Endothelial cell of umbilical vein (primary cell): ENCODE data around the gene TRPM8. TPM values are rescaled to one million over a fixed set of nuclear protein-coding genes. Genes with fewer than 3 reads are reported as not detected.

Experiments used
- BruUV-seq: library from RNA; stranded (reverse); fragments of 400-500 nt; replicated peaks from 2 replicates; lab custom pipeline; 2021; lab: Mats Ljungman, UMichigan
- CTCF ChIA-PET: fragments of 300-600, 350-600 bp; sonication (Branson Sonifier 250); formaldehyde crosslinking; loops from one replicate; lab custom pipeline; 2021; ENCODE audit warnings: antibody characterized with exemption, inconsistent platforms; lab: Charles Lee
- POLR2A ChIA-PET: fragments of 300-600, 350-600 bp; sonication (Branson Sonifier 250); formaldehyde crosslinking; loops from one replicate; lab custom pipeline; 2021; ENCODE audit warnings: antibody characterized with exemption, inconsistent platforms; lab: Charles Lee
- DNase-seq: peaks from one replicate; pipeline ENCODE4 v3.0.0-alpha.2; 2011; ENCODE audit warnings: low read depth, low spot score
- FAIRE-seq: peaks from 2 replicates; lab custom pipeline; 2011; peaks lifted over from hg19 to GRCh38; lab: Jason Lieb, UNC
- H2AFZ ChIP-seq: 2 replicates; pipeline ENCODE4 v1.6.0; 2012; ENCODE audit warnings: low read depth, low read length, control low read depth, inconsistent platforms
- H3K27ac ChIP-seq: 2 replicates; pipeline ENCODE4 v1.5.1; 2011; ENCODE audit warnings: low read depth, mild to moderate bottlenecking, control low read depth, low read length, moderate library complexity; ENCODE audit not compliant: insufficient read depth
- H3K27me3 ChIP-seq, 2 experiments: 2 replicates each; pipeline versions ENCODE4 v1.6.0 to v1.6.1; 2011; ENCODE audit warnings: low read length in 2 of 2, mixed read lengths in 1 of 2; ENCODE audit not compliant: control insufficient read depth in 2 of 2, insufficient read depth in 2 of 2
- H3K36me3 ChIP-seq, 2 experiments: 2 replicates in 1 of 2; 3 replicates in 1 of 2; pipeline ENCODE4 v1.5.1; 2011; ENCODE audit warnings: low read length in 2 of 2, mild to moderate bottlenecking in 1 of 2, moderate library complexity in 1 of 2; ENCODE audit not compliant: control insufficient read depth in 2 of 2, insufficient read depth in 2 of 2; ENCODE audit errors: extremely low read depth in 1 of 2
- H3K4me1 ChIP-seq: 3 replicates; pipeline ENCODE4 v1.5.1; 2011; ENCODE audit warnings: mild to moderate bottlenecking, low read length; ENCODE audit not compliant: control insufficient read depth, insufficient read depth; ENCODE audit errors: extremely low read depth
- H3K4me2 ChIP-seq: 2 replicates; pipeline ENCODE4 v1.6.1; 2011; ENCODE audit warnings: low read length, control low read depth, mixed read lengths; ENCODE audit not compliant: insufficient read depth
- H3K4me3 ChIP-seq, 3 experiments: fragments of 200-600 bp in 1 of 3; sonication (generic), shearing (Covaris generic) in 1 of 3; replicated peaks in 1 of 3; 2 replicates each; pipeline ENCODE4 v1.5.1; 2011 to 2016; ENCODE audit warnings: control low read depth in 3 of 3, low read length in 3 of 3, mild to moderate bottlenecking in 2 of 3, inconsistent platforms in 1 of 3, low read depth in 1 of 3, moderate library complexity in 1 of 3; ENCODE audit not compliant: insufficient read depth in 1 of 3
- H3K79me2 ChIP-seq: 2 replicates; pipeline ENCODE4 v1.6.0; 2012; ENCODE audit warnings: low read length, inconsistent platforms; ENCODE audit not compliant: control insufficient read depth, insufficient read depth
- H3K9ac ChIP-seq: replicated peaks from 2 replicates; pipeline ENCODE3; 2011; ENCODE audit warnings: low read length, control low read depth; ENCODE audit not compliant: insufficient read depth; ENCODE audit errors: extremely low read depth
- H3K9me1 ChIP-seq: replicated peaks from 3 replicates; pipeline ENCODE4 v1.6.0; 2011; ENCODE audit warnings: mild to moderate bottlenecking, low read length; ENCODE audit not compliant: control insufficient read depth, insufficient read depth; ENCODE audit errors: extremely low read depth
- H3K9me3 ChIP-seq: replicated peaks from 2 replicates; pipeline ENCODE4 v1.5.1; 2012; ENCODE audit warnings: low read length, inconsistent platforms; ENCODE audit not compliant: control insufficient read depth, insufficient read depth
- H4K20me1 ChIP-seq: replicated peaks from 2 replicates; pipeline ENCODE3; 2011; ENCODE audit warnings: mild to moderate bottlenecking, low read length; ENCODE audit not compliant: control insufficient read depth, insufficient read depth; ENCODE audit errors: extremely low read depth
- CTCF ChIP-seq, 2 donors: IDR thresholded peaks; 1 replicate in 1 of 2; 2 replicates in 1 of 2; pipeline ENCODE4 v1.5.1; 2011; ENCODE audit warnings: low read length in 2 of 2, mild to moderate bottlenecking in 2 of 2, moderate library complexity in 2 of 2, control low read depth in 1 of 2, inconsistent platforms in 1 of 2, low read depth in 1 of 2; ENCODE audit not compliant: insufficient read depth in 1 of 2; ENCODE audit errors: extremely low read depth in 1 of 2
- EZH2 ChIP-seq: IDR thresholded peaks from 2 replicates; pipeline ENCODE4 v1.6.1; 2012; ENCODE audit warnings: borderline replicate concordance, low read depth, mild to moderate bottlenecking, moderate library complexity, low read length, inconsistent platforms; ENCODE audit not compliant: severe bottlenecking
- FOS ChIP-seq: IDR thresholded peaks from 2 replicates; pipeline ENCODE4 v1.6.1; 2011; ENCODE audit warnings: mild to moderate bottlenecking, low read length, moderate library complexity, borderline replicate concordance; ENCODE audit not compliant: insufficient read depth
- MAX ChIP-seq: IDR thresholded peaks from 2 replicates; pipeline ENCODE4 v1.6.1; 2011; ENCODE audit not compliant: insufficient read depth, insufficient read length
- MYC ChIP-seq: IDR thresholded peaks from one replicate; pipeline ENCODE4 v1.6.1; 2011; ENCODE audit warnings: mild to moderate bottlenecking, low read depth, low read length
- POLR2A ChIP-seq: IDR thresholded peaks from 2 replicates; pipeline ENCODE4 v1.6.1; 2012; ENCODE audit warnings: low read depth, mild to moderate bottlenecking, control low read depth, low read length
- POLR2AphosphoS5 ChIP-seq: IDR thresholded peaks from 2 replicates; pipeline ENCODE4 v1.6.1; 2012; ENCODE audit warnings: low read depth, mild to moderate bottlenecking, control low read depth, low read length, moderate library complexity; ENCODE audit not compliant: insufficient read depth
- dilution Hi-C: fragments of 300-500 bp; cut with MboI; formaldehyde crosslinking; loops from one replicate; pipeline ENCODE4 v1.15.0; 2019; ENCODE audit warnings: low sequenced_read_pairs; ENCODE audit not compliant: extremely low pct_ligation_motif_present
- intact Hi-C: fragments of 100-400 bp; cut with micrococcal nuclease; formaldehyde crosslinking; loops from one replicate; pipeline ENCODE4 v1.10.0; 2022
- polyA plus RNA-seq, 4 experiments: library from polyadenylated mRNA; depleted of rRNA in 3 of 4; stranded (reverse) in 3 of 4; unstranded in 1 of 4; fragments of >200 nt; gene quantifications; 2 replicates each; pipeline versions ENCODE4 v1.2.1 to v1.2.3, GENCODE V29; 2011 to 2012; ENCODE audit warnings: missing spikeins in 1 of 4
- total RNA-seq: library from RNA; stranded (reverse); gene quantifications from 2 replicates; pipeline ENCODE4 v1.2.3, GENCODE V29; 2021

The TRPM8 gene
- total and polyA plus RNA-seq, 2 donors (not counting 3 experiments of a cell fraction or from before 2014, with no cell fraction given), result not detected

- Histone ChIP-seq H4K20me1 (no peaks in the 10 kb centered on the region), H3K79me2 (no peaks in the 10 kb centered on the region), H3K4me3 (no peak overlapping the region), H3K36me3 (no peaks in the 10 kb centered on the region), H3K9me1 (no peaks in the 10 kb centered on the region), H3K9ac (no peak overlapping the region), H3K27me3 (peaks cover 0 to 2% of the 10 kb centered on the region in 2 experiments), H3K4me2 (no peak overlapping the region), H3K4me1 (no peaks in the 10 kb centered on the region), H2AFZ (no peak overlapping the region), H3K27ac (no peak overlapping the region), H3K9me3 (no peaks in the 10 kb centered on the region)
- BruUV-seq, result no TSS peak
- ChIA-PET CTCF (no interaction called here), POLR2A (no interaction called here)
- dilution Hi-C loops (no loop called here), intact Hi-C loops (no loop called here)
- TF ChIP-seq MAX (no peak), POLR2A (no peak), POLR2AphosphoS5 (no peak), CTCF (IDR thresholded peaks at IDR 0.05; ENCODE audit: extremely low read depth in 1 of 2, insufficient read depth in 1 of 2, low read depth in 1 of 2, low read length in 2 of 2) (no peak), FOS (no peak), MYC (no peak), EZH2 (no peak)
- FAIRE-seq, result no peak
- DNase-seq, result no peak
Observed at GRCh38 chr2:233926806-233927205, 9.6 kb downstream of the TRPM8 start.
